ENCODE data around the gene FAM50B.

Gene FAM50B

DNA sequence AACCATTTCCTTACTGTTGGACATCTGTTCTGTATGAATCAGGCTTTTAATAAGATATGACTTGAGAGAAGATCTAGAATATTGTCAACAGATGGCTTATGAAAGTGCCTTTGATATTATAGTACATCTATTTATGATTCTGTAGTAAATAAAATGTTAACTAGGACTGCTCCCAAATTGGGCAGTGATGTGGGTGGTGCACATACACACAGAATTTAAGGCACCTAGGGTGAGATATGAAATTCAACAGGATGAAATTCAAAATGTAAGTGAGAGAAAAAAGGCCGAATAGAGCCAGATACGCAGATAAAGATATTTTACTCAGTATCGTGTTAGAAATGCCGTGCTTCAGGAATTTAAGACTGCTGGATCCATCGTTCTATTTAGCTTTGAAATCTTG is 26.3 kb downstream of the FAM50B start:
- no peak for DNase-seq

DNA sequence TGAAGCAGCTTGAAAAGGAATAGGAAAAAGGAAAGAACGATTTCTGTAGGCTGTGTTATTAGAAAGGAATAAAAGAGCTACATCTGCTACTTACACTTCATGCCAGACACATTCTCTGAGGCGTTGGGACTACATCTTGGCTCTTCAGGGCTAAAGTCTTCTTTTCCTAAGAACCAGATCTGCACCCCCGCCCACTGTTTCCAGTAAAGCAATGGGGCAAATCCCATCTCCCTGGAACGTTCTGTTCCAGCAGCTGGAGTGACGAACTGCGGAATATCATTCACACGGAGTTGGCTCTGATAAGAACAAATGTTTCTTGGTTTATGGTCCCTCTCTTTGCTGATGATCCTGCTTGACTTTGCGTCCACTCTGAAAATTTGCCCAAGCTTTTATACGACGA is 26.9 kb downstream of the FAM50B start:
- DNase-seq = no peak

DNA sequence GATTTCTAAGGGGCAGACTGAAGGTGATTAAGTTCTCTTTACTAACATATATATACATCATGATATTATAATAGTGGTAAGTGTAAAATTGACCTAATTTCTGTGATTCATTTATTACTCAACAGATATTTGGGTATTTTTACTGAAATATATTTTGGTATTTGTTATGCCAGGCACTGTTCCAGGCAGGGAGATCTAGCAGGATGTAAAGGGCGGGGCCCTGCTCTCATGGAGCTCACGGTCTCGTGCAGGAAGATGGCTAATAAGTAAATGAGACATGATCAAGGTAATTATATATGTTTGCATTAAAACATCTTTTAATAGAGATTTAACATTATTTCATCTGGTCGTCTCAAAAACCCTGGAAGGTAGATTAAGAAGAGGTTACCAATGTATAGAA is 27.7 kb downstream of the FAM50B start:
- DNase-seq = no peak

DNA sequence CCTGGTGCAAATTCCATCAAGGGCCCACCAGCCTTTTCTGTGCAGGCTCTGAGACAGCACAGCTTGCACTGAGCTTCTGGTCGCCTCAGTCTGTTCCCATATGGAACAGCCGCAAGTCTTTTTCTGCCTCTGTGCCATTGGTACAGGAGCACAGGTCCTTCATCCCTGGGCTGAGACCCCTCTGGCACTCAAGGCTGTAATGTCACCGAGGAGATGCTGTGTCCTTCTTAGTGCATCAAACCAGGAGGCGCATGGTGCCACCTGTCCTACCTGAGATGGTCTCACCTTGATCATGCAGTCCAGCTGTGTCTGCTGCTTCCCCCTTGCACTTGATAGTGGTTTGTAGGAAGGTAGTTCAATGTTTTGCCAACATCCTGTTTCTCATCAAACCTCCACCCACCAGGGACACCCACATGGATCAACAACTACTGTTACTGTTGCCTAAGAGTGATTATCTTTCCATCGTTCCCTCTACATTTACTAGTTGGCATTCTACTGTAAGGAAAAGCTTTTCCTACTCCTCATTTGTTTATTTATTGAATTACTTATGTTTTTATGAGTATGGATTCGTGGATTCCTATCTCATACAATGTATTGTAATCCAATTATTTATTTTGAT is 29.0 kb downstream of the FAM50B start:
- no peak for DNase-seq

DNA sequence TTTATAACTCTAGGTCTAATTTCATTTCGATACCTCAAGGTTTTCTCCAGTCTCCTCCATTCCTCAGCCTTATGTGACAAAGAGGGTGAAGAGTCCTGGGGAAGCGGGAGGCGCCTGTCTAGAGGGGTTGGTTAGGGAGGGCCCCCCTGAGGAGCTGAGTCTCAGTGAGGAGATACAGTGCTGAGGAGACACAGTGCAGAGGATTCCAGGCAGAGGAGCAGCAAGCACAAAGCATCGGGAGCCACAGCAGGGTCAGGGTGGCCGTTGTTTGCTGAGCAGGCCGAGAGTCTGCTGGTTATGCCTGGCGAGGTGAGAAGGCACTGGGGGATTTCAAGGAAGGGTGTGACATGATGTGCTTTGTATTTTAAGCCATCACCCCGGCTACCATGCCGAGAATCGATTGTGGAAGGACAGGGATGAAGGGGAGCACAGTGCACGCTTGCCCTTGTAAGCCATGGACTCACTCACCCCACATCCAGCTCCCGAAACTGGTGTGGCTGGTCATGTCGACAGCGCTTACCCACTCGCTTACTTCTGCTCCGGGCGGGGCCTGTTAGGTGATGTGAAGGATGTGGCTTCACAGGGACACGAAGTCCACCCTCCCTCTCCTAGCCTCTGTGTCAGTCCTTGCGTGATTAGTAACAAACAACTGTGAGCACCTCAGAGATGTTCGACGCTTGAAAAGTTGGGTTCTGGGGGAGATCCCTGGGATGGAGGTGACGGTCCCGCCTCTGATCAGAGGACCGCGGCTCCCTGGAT is 30.2 kb downstream of the FAM50B start:
- DNase-seq = no peak

DNA sequence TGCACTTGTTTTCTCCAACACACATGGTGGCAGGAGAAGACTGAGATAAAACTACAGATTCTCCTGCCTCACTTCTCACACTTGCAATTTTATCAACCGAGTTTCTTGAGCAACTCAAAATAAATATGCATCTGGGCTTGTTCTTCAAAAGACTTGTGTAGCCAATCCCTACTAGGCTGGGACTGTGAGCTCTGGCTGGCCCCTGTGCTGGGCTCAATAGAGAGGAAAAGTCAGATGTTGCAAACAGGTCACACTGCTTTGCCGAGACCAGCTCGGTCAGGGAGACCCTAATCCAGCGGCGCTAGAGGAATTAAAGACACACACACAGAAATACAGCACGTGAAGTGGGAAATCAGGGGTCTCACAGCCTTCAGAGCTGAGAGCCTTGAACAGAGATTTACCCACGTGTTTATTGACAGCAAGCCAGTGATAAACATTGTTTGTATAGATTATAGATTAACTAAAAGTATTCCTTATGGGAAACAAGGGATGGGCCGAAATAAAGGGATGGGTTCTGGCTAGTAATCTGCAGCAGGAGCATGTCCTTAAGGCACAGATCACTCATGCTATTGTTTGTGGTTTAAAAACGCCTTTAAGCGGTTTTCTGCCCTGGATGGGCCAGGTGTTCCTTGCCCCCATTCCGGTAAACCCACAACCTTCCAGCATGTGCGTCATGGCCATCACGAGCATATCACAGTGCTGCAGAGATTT is 32.7 kb downstream of the FAM50B start:
- DNase-seq = no peak

DNA sequence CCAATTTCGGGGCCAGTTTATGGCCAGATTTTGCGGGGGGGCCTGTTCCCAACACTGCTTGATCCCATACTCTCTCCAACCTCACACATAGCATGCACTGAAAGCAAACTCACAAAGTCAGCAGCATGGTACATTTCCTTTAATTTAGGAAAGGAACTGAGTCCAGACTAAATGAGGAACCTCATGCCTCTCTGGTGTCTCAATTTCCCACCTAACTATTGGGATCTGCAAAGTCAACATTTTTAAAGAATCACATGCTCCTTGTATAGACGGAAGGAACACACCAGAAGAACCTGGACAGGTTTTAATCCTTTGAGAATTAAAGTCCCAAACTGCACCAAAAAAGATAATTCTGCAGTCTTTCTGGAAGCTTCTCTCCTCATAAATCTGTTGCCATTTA is 33.3 kb downstream of the FAM50B start:
- no peak for DNase-seq

DNA sequence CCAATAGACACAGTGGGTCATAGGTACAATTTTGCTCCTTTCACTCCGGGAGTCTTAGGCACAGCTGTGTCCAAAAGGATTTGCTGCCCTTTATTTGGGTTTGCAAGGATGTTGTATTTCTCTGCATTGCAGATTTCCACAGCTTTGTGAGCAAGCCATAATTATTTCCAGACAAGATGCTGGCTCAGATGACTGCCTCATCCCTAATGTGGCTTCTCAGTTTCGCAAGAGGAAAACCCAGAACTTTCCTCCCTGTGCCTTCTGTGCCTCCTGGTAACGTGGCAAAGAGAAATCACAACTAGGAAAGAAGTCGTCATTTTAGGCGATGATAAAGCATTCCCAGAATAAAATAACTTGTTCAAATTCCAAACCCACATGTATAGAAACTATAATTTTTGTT is 33.7 kb downstream of the FAM50B start:
- DNase-seq = no peak

DNA sequence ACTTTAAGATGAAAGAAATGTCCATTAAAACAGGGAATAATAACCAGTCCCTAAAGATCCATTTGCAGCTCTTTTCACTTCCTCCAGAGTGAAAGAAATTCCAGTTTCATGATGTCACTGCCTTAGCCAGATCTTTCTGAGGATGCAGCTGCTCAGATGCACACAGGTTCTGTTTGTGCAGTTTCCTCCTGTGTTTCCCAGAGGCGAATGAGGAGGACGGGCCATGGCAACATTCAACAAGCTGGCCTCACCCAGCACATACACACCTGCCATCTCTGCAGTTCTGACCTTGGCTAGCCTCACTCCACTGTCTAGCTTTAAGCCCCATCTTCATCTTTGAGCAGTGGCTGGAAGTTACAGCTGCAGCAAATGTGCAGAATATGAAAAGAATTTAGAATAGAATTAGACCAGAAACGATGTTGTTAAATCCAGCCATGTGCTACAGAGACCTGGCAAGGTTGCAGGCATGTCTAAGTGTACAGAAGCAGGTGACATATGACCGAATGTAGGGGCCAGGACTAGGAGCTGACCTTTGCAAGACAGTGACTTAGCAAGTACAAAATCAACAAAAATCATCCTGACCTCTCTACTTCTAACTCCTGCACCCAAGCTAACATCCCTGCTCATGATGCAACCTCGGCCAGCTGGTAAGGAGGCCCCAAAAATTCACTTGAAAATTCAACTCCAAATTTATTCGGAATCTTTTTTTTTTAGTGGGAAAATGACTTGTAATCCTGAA is 35.0 kb downstream of the FAM50B start:
- no peak for DNase-seq

DNA sequence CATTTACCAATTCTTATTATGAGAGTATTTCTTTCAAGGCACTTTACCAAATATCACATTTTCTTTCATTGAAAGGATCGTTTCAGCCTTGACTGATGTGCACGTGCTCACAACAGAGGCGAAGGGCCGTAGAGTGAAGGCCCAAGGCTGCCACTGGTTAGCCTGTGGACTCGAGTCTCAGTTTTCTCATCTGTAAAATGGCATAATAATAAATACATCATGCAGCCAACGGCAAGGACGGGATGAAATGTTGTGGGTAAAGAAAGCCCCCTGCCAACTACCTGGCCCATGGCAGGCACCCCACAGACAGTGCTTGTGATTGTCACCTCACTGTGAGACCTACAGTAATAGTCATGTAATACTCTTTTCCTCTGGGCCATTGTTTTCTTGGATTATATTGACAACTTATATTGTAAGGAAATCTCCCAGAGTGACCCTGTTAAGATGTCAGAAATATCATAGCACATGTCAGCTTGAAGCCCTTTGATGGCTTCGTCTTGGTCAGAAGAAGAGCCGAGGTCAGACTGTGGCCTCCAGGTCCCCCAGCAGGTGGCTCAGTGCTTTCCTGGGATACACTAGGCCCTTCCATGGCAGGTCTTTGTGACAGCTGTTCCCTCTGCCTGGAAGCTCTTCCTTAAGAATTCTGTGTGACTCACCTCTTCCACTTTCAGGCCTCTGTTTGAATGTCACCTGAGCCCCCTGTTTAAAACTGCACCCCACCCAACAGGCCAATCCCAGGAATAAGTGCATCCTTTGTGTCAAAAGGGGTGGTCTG is 36.3 kb downstream of the FAM50B start:
- DNase-seq = peak; percentile 7

DNA sequence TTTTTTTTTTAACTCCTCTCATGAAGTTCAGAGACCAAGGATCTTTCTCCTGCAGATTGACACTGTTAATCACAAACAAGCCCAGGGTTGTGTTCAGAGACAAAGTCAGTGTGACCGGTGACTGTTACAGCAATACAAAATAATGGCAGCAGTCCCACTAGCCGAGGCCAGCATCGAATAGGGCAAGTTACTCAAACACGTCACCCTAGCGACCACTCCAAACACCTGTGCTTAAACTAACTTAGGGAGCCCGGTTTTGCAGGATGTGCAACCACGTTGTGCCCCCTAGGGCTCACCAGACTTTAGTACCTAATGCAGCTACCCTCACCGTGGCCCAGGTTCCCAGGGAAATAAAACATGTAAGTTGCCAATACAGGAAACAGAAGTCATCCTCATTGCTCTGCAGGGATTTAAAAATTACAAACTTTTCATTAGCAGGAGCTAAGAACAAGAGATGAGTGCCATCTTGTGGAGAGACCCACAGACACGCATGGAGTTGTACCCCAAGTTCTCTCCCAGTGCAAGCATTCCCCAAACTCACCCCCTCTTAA is 38.1 kb downstream of the FAM50B start:
- DNase-seq = no peak

DNA sequence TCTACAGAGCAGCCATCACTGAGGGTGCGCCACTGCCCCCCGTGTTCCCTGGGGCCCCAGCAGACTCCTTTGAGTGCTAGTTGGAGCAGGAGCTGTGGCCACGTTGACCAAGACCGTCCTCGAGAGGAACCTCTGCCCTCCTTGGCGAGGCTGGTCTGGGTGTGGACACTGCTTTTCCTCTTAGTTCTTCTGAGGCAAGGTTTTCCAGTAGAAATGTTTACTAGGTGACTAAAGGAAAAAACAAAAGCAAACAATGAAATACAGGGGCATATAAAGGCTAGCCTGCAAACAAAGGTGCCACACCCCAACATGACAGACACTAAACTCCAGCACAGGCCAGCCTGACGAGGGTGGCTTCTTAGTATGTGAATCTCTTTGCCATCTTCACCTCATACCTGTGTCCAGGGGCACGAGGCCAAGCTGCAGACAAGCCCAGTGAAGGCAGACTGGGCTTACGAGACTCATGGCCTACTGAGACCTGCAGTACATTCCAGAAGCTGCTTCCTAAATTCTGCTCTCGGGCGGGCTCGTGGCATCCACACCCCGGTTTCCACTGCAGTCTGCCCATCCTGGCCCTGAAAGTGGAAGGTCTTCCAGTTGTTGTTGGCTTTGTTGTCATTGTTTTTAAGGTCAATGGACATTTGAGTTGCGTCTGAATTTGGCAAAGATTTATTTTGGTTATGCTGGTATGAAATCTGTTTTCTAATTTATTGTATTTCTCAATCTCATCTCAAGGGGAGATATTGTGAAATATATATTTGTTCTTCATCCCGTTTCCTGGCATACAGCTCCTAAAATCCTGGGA is 39.2 kb downstream of the FAM50B start:
- no peak for DNase-seq

DNA sequence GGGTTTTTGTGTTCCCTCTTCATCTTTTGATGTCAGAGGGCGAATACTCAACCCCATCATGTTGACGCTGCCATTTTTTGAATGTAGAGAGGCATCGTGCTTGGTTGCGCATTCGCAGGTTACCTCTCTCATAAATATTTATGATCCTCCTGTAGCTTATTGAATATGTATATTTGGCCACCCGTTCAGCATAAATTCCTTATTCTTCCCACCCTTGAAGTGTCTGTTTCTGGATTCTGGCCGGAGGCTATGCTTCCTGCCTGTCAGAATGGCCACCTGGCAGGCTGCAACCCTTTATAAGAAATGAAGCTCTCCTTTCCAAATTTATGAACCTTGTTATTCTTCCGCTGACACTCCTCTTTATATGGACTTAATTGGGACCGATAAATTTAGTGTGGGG is 40.9 kb downstream of the FAM50B start:
- DNase-seq = no peak

DNA sequence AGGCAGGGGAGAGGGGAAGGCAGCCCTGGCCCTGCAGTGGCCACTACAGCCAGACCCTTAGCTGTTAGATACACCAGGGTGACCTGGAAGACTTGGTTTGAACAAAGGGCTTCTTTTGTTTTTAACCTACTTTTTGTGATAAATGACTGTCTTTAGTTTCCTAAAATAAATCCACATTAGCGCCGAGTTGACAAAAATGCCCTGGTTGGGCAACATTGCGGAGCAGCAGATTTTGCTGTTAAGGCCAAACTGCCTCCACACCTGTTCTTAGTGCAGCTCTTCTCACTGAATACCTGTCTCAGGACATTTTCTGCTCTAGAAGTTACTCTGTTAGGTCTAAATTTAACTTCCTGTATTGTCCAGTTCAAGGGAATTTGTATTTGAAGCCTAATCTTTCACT is 42.7 kb downstream of the FAM50B start:
- DNase-seq = no peak

DNA sequence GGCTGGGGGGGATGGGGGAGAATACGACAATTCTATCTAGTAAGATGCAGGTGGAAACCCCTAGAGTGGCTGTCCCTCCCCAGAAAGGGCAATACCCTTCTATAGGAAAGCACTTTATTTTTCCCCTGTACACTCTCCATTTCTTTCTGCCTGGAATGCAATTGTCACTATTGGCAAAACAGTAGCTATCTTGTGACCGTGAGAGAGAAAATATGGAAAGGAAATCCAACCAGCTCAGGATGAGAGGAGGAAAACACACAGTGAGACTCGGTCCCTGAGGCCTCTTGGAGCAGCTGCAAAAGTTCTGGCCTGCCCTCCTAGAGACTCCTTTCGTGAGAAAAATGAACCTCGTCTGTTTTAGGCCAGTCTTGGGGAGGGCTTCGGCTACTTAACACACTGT is 43.4 kb downstream of the FAM50B start:
- DNase-seq = no peak

DNA sequence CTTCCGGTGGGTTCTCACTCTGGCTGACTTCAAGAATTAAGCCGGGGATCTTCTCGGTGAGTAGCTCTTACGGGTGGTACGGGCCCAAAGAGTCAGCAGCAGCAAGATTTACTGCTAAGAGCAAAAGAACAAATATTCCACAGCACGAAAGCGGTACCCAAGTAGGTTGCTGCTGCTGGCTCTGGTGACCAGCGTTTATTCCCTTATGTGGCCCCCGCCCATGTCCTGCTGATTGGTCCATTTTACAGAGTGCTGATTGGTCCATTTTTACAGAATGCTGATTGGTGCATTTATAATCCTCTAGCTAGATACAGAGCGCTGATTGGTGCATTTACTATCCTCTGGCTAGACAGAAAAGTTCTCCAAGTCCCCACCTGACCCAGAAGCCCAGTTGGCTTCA is 44.3 kb downstream of the FAM50B start:
- DNase-seq = no peak

DNA sequence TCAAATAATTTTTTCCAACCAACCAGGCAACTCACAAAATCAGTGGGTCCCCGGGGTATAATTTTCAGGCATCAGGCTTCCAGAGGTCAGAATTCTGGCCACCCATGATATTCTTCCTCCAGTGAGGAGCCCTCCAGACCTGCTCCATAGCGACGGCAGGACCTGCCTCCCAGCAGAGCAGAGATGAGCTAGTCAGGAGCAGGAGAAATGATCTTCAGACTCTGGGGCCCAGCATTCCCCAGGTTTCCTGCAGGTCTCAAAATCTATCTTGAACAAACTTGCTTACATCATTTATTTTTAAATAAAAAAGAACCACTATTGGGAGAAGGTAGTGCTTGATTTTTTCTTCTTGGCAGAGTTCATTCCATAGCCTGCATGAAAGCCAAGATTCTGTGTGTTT is 44.7 kb downstream of the FAM50B start:
- DNase-seq = no peak

DNA sequence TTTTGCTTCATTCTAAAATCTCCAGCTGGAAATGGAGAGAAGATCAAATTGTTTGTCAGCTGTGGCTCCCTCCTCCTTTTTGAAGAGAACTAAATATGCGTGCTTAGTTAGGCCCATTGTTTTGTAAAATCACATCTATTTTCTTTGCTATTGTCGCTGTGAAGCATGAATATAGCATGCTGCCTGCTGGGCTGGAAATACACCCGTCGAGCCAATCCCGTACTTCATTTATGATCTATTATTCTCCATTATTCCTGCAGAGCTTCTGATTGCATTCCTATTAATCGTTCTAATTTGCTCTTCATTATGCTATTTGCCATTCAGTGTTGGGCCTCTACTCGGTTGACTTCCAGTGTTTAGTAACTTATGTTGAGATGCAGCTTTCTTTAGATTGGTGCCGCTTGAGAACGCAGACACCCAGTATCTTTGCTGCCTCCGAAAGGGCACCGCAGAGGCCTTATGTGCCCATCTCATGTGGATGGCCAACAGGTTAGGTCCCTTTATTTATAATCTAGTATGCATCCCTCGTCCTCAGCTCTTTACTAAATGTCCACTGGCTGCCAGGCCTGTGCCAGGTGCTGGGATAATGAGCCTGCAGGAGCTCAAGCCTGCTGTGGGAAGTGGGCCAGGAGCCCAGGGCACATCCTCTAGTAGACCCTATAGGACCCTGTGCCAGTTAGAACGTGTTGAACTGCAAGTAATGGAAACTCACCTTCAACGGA is 45.6 kb downstream of the FAM50B start:
- DNase-seq = no peak

DNA sequence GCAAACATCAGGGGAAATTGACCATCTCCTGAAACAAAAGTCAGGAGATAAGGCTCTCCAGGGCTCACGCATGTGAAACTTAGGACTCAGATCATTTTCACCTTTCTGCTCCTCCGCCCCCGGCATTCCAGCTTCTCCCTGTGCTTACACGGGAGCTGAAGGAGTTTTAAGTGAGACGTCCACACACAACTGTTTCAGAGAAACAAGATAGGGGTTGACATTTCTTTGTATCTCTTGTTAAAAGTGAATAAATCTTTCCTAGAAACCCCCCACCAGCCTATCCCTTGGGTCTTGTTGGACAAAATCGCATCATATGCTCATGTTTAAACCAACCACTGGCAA is 46.1 kb downstream of the FAM50B start:
- DNase-seq = no peak

DNA sequence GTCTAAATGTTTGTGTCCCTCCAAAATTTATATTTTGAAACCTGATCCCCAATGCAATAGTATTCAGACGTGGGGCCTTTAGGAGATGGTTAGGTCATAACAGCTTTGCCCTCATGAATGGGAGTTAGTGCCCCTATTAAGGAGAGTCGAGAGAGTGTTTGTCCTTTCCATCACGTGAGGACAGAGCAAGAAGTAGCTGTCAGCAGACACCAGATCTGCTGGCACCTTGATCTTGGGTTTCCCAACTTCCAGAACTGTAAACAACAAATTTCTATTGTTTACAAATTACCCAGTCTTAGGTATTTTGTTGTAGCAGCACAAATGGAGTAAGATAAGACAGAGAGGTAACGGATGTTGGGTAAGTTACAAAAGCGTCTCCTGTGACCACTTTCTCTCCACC is 46.6 kb downstream of the FAM50B start:
- no peak for DNase-seq

Measured in OCI-M1 (cell line).